HepG2 (cell line): ENCODE measurements around the gene EFNA2. TPM values are rescaled to one million over a fixed set of nuclear protein-coding genes. Genes with fewer than 3 reads are reported as not detected.

ENCODE experiments used
- ARHGAP35 ChIP-seq: sonication (generic); formaldehyde crosslinking; IDR thresholded peaks from 2 replicates; pipeline ENCODE4 v1.9.0; 2022; ENCODE audit warnings: mild to moderate bottlenecking, inconsistent platforms, moderate library complexity, missing genetic modification reagents, borderline replicate concordance
- CCAR2 ChIP-seq: fragments of 200-400 bp; formaldehyde crosslinking; optimal IDR thresholded peaks from 2 replicates; pipeline ENCODE3; 2018; ENCODE audit warnings: low read depth, mild to moderate bottlenecking, low read length, moderate library complexity
- CEBPZ ChIP-seq: IDR thresholded peaks from 2 replicates; pipeline ENCODE4 v1.6.1; 2012; ENCODE audit warnings: low read length, improper control_type of control experiment
- ELF4 ChIP-seq: sonication (generic); formaldehyde crosslinking; IDR thresholded peaks from 2 replicates; pipeline ENCODE4 v1.5.0; 2020; ENCODE audit warnings: missing genetic modification reagents, mild to moderate bottlenecking, moderate library complexity, borderline replicate concordance
- JUND ChIP-seq: sonication (generic); formaldehyde crosslinking; IDR thresholded peaks from 2 replicates; pipeline ENCODE4 v1.8.0; 2022; ENCODE audit warnings: mild to moderate bottlenecking, missing genetic modification reagents
- KDM5A ChIP-seq: fragments of 200-600 bp; sonication (generic); IDR thresholded peaks from 2 replicates; pipeline ENCODE4 v1.7.0; 2018; ENCODE audit warnings: antibody characterized with exemption, mild to moderate bottlenecking, low read length, borderline replicate concordance
- MZF1 ChIP-seq: sonication (generic); formaldehyde crosslinking; IDR thresholded peaks from 2 replicates; pipeline ENCODE4 v1.8.1; 2023; ENCODE audit warnings: mild to moderate bottlenecking, missing genetic modification reagents, borderline replicate concordance
- SCMH1 ChIP-seq: sonication (generic); formaldehyde crosslinking; IDR thresholded peaks from 2 replicates; pipeline ENCODE4 v1.9.0; 2021; ENCODE audit warnings: missing genetic modification reagents, mild to moderate bottlenecking, borderline replicate concordance
- SIX1 ChIP-seq: sonication (generic); formaldehyde crosslinking; IDR thresholded peaks from 2 replicates; pipeline ENCODE4 v1.4.0; 2020; ENCODE audit warnings: missing genetic modification reagents, borderline replicate concordance
- TCF7L2 ChIP-seq: IDR thresholded peaks from 2 replicates; pipeline ENCODE4 v1.6.1; 2011; ENCODE audit warnings: mild to moderate bottlenecking, low read depth, low read length, moderate library complexity
- THAP8 ChIP-seq: sonication (generic); formaldehyde crosslinking; IDR thresholded peaks from 2 replicates; pipeline ENCODE4 v1.5.1; 2020; ENCODE audit warnings: missing genetic modification reagents, mild to moderate bottlenecking, borderline replicate concordance
- THRA ChIP-seq: sonication (generic); formaldehyde crosslinking; IDR thresholded peaks from 2 replicates; pipeline ENCODE4 v1.4.0; 2020; ENCODE audit warnings: missing genetic modification reagents, borderline replicate concordance
- ZFP36 ChIP-seq: fragments of 150-350 bp; IDR thresholded peaks from 2 replicates; pipeline ENCODE4 v1.6.1; 2018; ENCODE audit warnings: borderline replicate concordance, low read length, low read depth; ENCODE audit not compliant: partially characterized antibody
- ZFP37 ChIP-seq: sonication (generic); formaldehyde crosslinking; IDR thresholded peaks from 2 replicates; pipeline ENCODE4 v1.4.0; 2020; ENCODE audit warnings: missing genetic modification reagents, borderline replicate concordance
- ZNF207 ChIP-seq: fragments of 450-650 bp; IDR thresholded peaks from 2 replicates; pipeline ENCODE4 v1.6.1; 2016; ENCODE audit warnings: antibody characterized with exemption, borderline replicate concordance
- ZNF263 ChIP-seq: sonication (generic); formaldehyde crosslinking; IDR thresholded peaks from 2 replicates; pipeline ENCODE4 v1.4.0; 2020; ENCODE audit warnings: missing genetic modification reagents
- ZNF441 ChIP-seq: sonication (generic); formaldehyde crosslinking; IDR thresholded peaks from 2 replicates; pipeline ENCODE4 v1.7.0; 2021; ENCODE audit warnings: missing genetic modification reagents, borderline replicate concordance
- ZNF557 ChIP-seq: sonication (generic); formaldehyde crosslinking; IDR thresholded peaks from 2 replicates; pipeline ENCODE4 v1.4.0; 2020; ENCODE audit warnings: missing genetic modification reagents
- ZNF572 ChIP-seq: sonication (generic); formaldehyde crosslinking; IDR thresholded peaks from 2 replicates; pipeline ENCODE4 v1.5.1; 2020; ENCODE audit warnings: mild to moderate bottlenecking, missing genetic modification reagents
- ZNF574 ChIP-seq: sonication (generic); formaldehyde crosslinking; IDR thresholded peaks from 2 replicates; pipeline ENCODE4 v1.4.0; 2020; ENCODE audit warnings: missing genetic modification reagents
- ZNF790 ChIP-seq: sonication (generic); formaldehyde crosslinking; IDR thresholded peaks from 2 replicates; pipeline ENCODE4 v1.8.0; 2022; ENCODE audit warnings: missing genetic modification reagents, mild to moderate bottlenecking, borderline replicate concordance
- ZSCAN30 ChIP-seq: sonication (generic); formaldehyde crosslinking; IDR thresholded peaks from 2 replicates; pipeline ENCODE4 v1.5.0; 2020; ENCODE audit warnings: mild to moderate bottlenecking, missing genetic modification reagents
- polyA plus RNA-seq, 8 experiments: library from polyadenylated mRNA; depleted of rRNA in 3 of 8; stranded (reverse) in 7 of 8; unstranded in 1 of 8; fragments of >200 nt; fragmentation: Illumina TruSeq in 4 of 8; extraction: Trizol in 4 of 8; gene quantifications; 2 replicates each; pipeline versions ENCODE4 v1.2.1 to v1.2.3, GENCODE V29; 2011 to 2016; ENCODE audit warnings: low read depth in 4 of 8, missing spikeins in 1 of 8, mixed read lengths in 1 of 8; ENCODE audit not compliant: insufficient read depth in 1 of 8
- total RNA-seq, 5 experiments: library from RNA; depleted of rRNA; stranded (reverse); fragments of >200 nt; fragmentation: Illumina TruSeq; extraction: Trizol; gene quantifications; 2 replicates each; pipeline ENCODE4 v1.2.3, GENCODE V29; 2016; ENCODE audit warnings: low read depth in 1 of 5

The EFNA2 gene
- total and polyA plus RNA-seq, 2 of the 13 experiments (the other 11 are each of a cell fraction or from before 2014, with no cell fraction given) = 6.0 to 9.9 TPM

GRCh38 chr19:1304197-1304924 lies 18.7 kb downstream of the EFNA2 start (continued):
- TF ChIP-seq KDM5A (no peak), ZNF263 (CRISPR knock-in tag) (peak; percentile 88), THRA (0 out of 2 replicates have a peak, but pooled peaks have one; percentile 43), ZNF207 (no peak), MZF1 (CRISPR knock-in tag) (no peak), ZNF574 (CRISPR knock-in tag) (no peak; the same call in 1 of the 2 replicates), CCAR2 (no peak), ARHGAP35 (no peak), ZNF557 (CRISPR knock-in tag) (no peak), SIX1 (peak; percentile 83), JUND (CRISPR knock-in tag) (no peak), TCF7L2 (no peak), ZNF572 (peak; percentile 49; the same call in 1 of the 2 replicates), ZFP37 (CRISPR knock-in tag) (no peak), ZFP36 (no peak), ZSCAN30 (CRISPR knock-in tag) (no peak), THAP8 (CRISPR knock-in tag) (no peak), ZNF441 (no peak), CEBPZ (no peak), ELF4 (CRISPR knock-in tag) (no peak), ZNF790 (CRISPR knock-in tag) (no peak), SCMH1 (CRISPR knock-in tag) (no peak)
